IMR-90 (cell line): Measurements from ENCODE around the gene BTBD10. TPM values are rescaled to one million over a fixed set of nuclear protein-coding genes. Genes with fewer than 3 reads are reported as not detected.
A peak's percentile ranks its signal among the peaks of the same experiment; 100 is the strongest.

Experiments used
- ATAC-seq: fragments of 200-7000 bp; cut with Tn5 transposase; 2 replicates; pipeline ENCODE4 v1.9.1; 2020; ENCODE audit warnings: low read depth, mild to moderate bottlenecking, moderate library complexity
- BruUV-seq: library from RNA; stranded (reverse); fragments of 400-500 nt; replicated peaks from 2 replicates; lab custom pipeline; 2021; lab: Mats Ljungman, UMichigan
- CTCF ChIA-PET: fragments of 300-600 bp; formaldehyde crosslinking; extraction: SDS; loops from one replicate; lab custom pipeline; 2021; ENCODE audit warnings: antibody characterized with exemption; lab: Yijun Ruan, JAX
- POLR2A ChIA-PET: fragments of 300-600 bp; sonication (Branson Sonifier 250); formaldehyde crosslinking; loops from one replicate; lab custom pipeline; 2022; ENCODE audit warnings: antibody characterized with exemption; ENCODE audit not compliant: unreplicated experiment; lab: Charles Lee
- DNase-seq: peaks from one replicate; pipeline ENCODE4 v3.0.0; 2013
- H2AFZ ChIP-seq: replicated peaks from 2 replicates; pipeline ENCODE3; 2013; ENCODE audit warnings: low read length, mild to moderate bottlenecking; ENCODE audit not compliant: poor library complexity
- H2AK5ac ChIP-seq: 2 replicates; pipeline ENCODE4 v1.6.1; 2013; ENCODE audit warnings: low read depth, low read length, inconsistent platforms
- H2AK9ac ChIP-seq: replicated peaks from 2 replicates; pipeline ENCODE3; 2013; ENCODE audit warnings: mild to moderate bottlenecking, low read depth, low read length, moderate library complexity; ENCODE audit not compliant: poor library complexity
- H2BK120ac ChIP-seq: 2 replicates; pipeline ENCODE4 v1.6.1; 2013; ENCODE audit warnings: low read depth, low read length, inconsistent platforms
- H2BK15ac ChIP-seq: 3 replicates; pipeline ENCODE4 v1.6.1; 2013; ENCODE audit warnings: low read depth, low read length, inconsistent platforms
- H2BK20ac ChIP-seq: 2 replicates; pipeline ENCODE4 v1.6.1; 2013; ENCODE audit warnings: low read depth, mild to moderate bottlenecking, inconsistent platforms, low read length, moderate library complexity
- H2BK5ac ChIP-seq: 2 replicates; pipeline ENCODE4 v1.6.1; 2013; ENCODE audit warnings: mild to moderate bottlenecking, low read depth, low read length, inconsistent platforms; ENCODE audit not compliant: poor library complexity, severe bottlenecking
- H3K14ac ChIP-seq: replicated peaks from 2 replicates; pipeline ENCODE4 v1.6.1; 2013; ENCODE audit warnings: low read depth, low read length, inconsistent platforms
- H3K18ac ChIP-seq: 2 replicates; pipeline ENCODE4 v1.6.1; 2013; ENCODE audit warnings: low read depth, low read length, control low read depth
- H3K23ac ChIP-seq: 2 replicates; pipeline ENCODE4 v1.6.1; 2013; ENCODE audit warnings: low read depth, low read length, inconsistent platforms
- H3K27ac ChIP-seq: 2 replicates; pipeline ENCODE4 v1.5.1; 2013; ENCODE audit warnings: mild to moderate bottlenecking, control low read depth, low read length; ENCODE audit not compliant: insufficient read depth
- H3K27me3 ChIP-seq: 2 replicates; pipeline ENCODE4 v1.6.1; 2013; ENCODE audit warnings: low read length; ENCODE audit not compliant: control insufficient read depth, insufficient read depth
- H3K36me3 ChIP-seq: 2 replicates; pipeline ENCODE4 v1.6.1; 2013; ENCODE audit warnings: low read length, mixed read lengths; ENCODE audit not compliant: control insufficient read depth, insufficient read depth
- H3K4ac ChIP-seq: 2 replicates; pipeline ENCODE4 v1.6.1; 2013; ENCODE audit warnings: low read depth, low read length, inconsistent platforms
- H3K4me1 ChIP-seq: 2 replicates; pipeline ENCODE4 v1.6.1; 2013; ENCODE audit warnings: low read length, mixed read lengths; ENCODE audit not compliant: control insufficient read depth, insufficient read depth
- H3K4me2 ChIP-seq: 2 replicates; pipeline ENCODE4 v1.6.1; 2013; ENCODE audit warnings: low read depth, mild to moderate bottlenecking, control low read depth, low read length, moderate library complexity
- H3K4me3 ChIP-seq: 2 replicates; pipeline ENCODE4 v1.5.1; 2013; ENCODE audit warnings: low read depth, mild to moderate bottlenecking, control low read depth, low read length, moderate library complexity; ENCODE audit not compliant: insufficient read depth
- H3K56ac ChIP-seq: 2 replicates; pipeline ENCODE4 v1.6.1; 2013; ENCODE audit warnings: low read length, inconsistent platforms; ENCODE audit not compliant: insufficient read depth; ENCODE audit errors: extremely low read depth
- H3K79me1 ChIP-seq, 2 experiments: 2 replicates each; pipeline ENCODE4 v1.6.1; 2013; ENCODE audit warnings: low read length in 2 of 2, inconsistent platforms in 1 of 2, low read depth in 1 of 2
- H3K9ac ChIP-seq: 2 replicates; pipeline ENCODE4 v1.6.1; 2013; ENCODE audit warnings: low read depth, low read length, control low read depth
- H3K9me1 ChIP-seq: 2 replicates; pipeline ENCODE4 v1.6.1; 2013; ENCODE audit warnings: low read length, inconsistent platforms; ENCODE audit not compliant: insufficient read depth
- H3K9me3 ChIP-seq: 2 replicates; pipeline ENCODE4 v1.6.1; 2013; ENCODE audit warnings: low read length; ENCODE audit not compliant: control insufficient read depth, insufficient read depth
- H4K20me1 ChIP-seq: 2 replicates; pipeline ENCODE4 v1.6.1; 2013; ENCODE audit warnings: low read length, inconsistent platforms; ENCODE audit not compliant: insufficient read depth
- H4K5ac ChIP-seq: 2 replicates; pipeline ENCODE4 v1.6.1; 2013; ENCODE audit warnings: mild to moderate bottlenecking, low read depth, low read length, control low read depth
- H4K8ac ChIP-seq, 2 experiments: 2 replicates each; pipeline ENCODE4 v1.6.1; 2013; ENCODE audit warnings: low read depth in 2 of 2, low read length in 2 of 2, control low read depth in 1 of 2, inconsistent platforms in 1 of 2
- H4K91ac ChIP-seq: 2 replicates; pipeline ENCODE4 v1.6.1; 2013; ENCODE audit warnings: low read depth, low read length, inconsistent platforms; ENCODE audit not compliant: insufficient read depth
- CHD1 ChIP-seq: IDR thresholded peaks from 2 replicates; pipeline ENCODE4 v1.6.1; 2012; ENCODE audit warnings: low read depth, low read length, improper control_type of control experiment
- WGBS, 2 experiments: methylation state at CpG; one replicate each; pipeline versions ENCODE4 v1.1.5 to v1.1.7; 2013; ENCODE audit warnings: missing lambda C conversion rate in 2 of 2; ENCODE audit not compliant: insufficient read length in 1 of 2; ENCODE audit errors: extremely low coverage in 2 of 2; 5-methylcytosine and 5-hydroxymethylcytosine counted together
- dilution Hi-C: fragments of 300-500 bp; cut with HindIII; formaldehyde crosslinking; loops from one replicate; pipeline ENCODE4 v1.14.3; 2018; ENCODE audit warnings: low sequenced_read_pairs; ENCODE audit not compliant: unreplicated experiment
- in situ Hi-C: fragments of 300-500 bp; cut with MboI; formaldehyde crosslinking; loops from 3 replicates; pipeline ENCODE4 v1.14.3; 2019; ENCODE audit warnings: low sequenced_read_pairs, inconsistent platforms, mixed read lengths
- intact Hi-C: fragments of 100-400 bp; cut with micrococcal nuclease; formaldehyde crosslinking; loops from 2 replicates; pipeline ENCODE4 v1.10.0; 2022
- polyA plus RNA-seq, 3 experiments: library from polyadenylated mRNA; depleted of rRNA; stranded (reverse); fragments of >200 nt; gene quantifications; 2 replicates each; pipeline ENCODE4 v1.2.3, GENCODE V29; 2012; ENCODE audit warnings: low replicate concordance in 1 of 3
- total RNA-seq: library from RNA; depleted of rRNA; stranded (reverse); fragments of >200 nt; gene quantifications from 2 replicates; pipeline ENCODE4 v1.2.3, GENCODE V29; 2012
- TF ChIP-seq, protein P1 (sequence below): conservative IDR thresholded peaks from 2 replicates; pipeline ENCODE4 v1.5.1; 2012; ENCODE audit warnings: mild to moderate bottlenecking, low read depth, low read length, improper control_type of control experiment

The BTBD10 gene
- total and polyA plus RNA-seq, 2 of the 4 experiments (the other 2 are of a cell fraction) = 32.5 to 59.9 TPM

DNA sequence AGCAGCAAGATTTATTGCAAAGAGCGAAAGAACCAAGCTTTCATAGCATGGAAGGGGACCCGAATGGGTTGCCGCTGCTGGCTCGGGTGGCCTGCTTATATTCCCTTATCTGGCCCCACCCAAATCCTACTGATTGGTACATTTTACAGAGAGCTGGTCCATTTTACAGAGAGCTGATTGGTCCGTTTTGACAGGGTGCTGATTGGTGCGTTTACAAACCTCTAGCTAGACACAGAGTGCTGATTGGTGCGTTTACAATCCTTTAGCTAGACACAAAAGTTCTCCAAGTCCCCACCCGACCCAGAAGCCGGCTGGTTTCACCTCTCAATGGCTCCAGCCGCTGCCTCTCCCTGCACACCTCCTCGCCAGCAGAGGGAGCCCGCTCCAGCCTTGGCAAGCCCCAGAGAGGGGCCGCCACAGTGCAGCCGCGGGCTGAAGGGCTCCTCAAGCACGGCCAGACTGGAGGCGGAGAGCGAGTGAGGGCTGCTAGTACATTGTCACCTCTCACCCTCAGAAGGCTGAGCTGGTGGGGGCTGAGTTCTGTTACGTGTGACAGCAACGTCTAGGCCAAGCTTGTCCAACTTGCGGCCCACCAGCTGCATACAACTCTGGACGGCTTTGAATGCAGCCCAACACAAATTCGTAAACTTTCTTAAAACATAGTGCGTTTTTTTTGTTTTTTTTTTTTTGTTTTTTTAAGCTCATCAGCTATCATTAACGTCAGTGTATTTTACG, 24.1 kb upstream of the BTBD10 start:
- Histone ChIP-seq H2BK5ac (no peak overlapping the region), H3K36me3 (no peaks in the 10 kb centered on the region), H2AK5ac (no peak overlapping the region), H2AK9ac (no peak overlapping the region), H3K27ac (no peak overlapping the region), H3K9me1 (no peaks in the 10 kb centered on the region), H3K4me1 (no peaks in the 10 kb centered on the region), H3K14ac (no peak overlapping the region), H3K79me1 (no peaks in the 10 kb centered on the region), H4K8ac (no peak overlapping the region), H3K4ac (no peak overlapping the region), H2BK120ac (no peak overlapping the region), H2BK20ac (no peak overlapping the region), H4K91ac (no peak overlapping the region), H3K9ac (no peak overlapping the region), H3K9me3 (no peaks in the 10 kb centered on the region), H3K4me2 (peak overlapping the region; percentile 70), H3K56ac (no peak overlapping the region), H3K4me3 (peak overlapping the region; percentile 27; the same call in 1 of the 2 replicates), H2AFZ (peak overlapping the region; percentile 86), H4K20me1 (no peaks in the 10 kb centered on the region), H4K5ac (no peak overlapping the region), H3K23ac (no peak overlapping the region), H2BK15ac (no peak overlapping the region), H3K18ac (no peak overlapping the region), H3K27me3 (no peaks in the 10 kb centered on the region)
- ChIA-PET POLR2A (no interaction called here), CTCF (interaction anchor here (0.6 to 1.0 kb wide), 4 partner anchors 21 to 540 kb away, joined by 3 read pairs; no protein-coding TSS in a partner anchor)
- TF ChIP-seq, protein P1, sequence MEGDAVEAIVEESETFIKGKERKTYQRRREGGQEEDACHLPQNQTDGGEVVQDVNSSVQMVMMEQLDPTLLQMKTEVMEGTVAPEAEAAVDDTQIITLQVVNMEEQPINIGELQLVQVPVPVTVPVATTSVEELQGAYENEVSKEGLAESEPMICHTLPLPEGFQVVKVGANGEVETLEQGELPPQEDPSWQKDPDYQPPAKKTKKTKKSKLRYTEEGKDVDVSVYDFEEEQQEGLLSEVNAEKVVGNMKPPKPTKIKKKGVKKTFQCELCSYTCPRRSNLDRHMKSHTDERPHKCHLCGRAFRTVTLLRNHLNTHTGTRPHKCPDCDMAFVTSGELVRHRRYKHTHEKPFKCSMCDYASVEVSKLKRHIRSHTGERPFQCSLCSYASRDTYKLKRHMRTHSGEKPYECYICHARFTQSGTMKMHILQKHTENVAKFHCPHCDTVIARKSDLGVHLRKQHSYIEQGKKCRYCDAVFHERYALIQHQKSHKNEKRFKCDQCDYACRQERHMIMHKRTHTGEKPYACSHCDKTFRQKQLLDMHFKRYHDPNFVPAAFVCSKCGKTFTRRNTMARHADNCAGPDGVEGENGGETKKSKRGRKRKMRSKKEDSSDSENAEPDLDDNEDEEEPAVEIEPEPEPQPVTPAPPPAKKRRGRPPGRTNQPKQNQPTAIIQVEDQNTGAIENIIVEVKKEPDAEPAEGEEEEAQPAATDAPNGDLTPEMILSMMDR = peak; percentile 29
- no peak for TF ChIP-seq CHD1
- no peak for DNase-seq
- ATAC-seq = peak; percentile 82
- dilution Hi-C loops = no loop called here
- in situ Hi-C loops = no loop called here
- no TSS peak for BruUV-seq
- intact Hi-C loops = loop anchor here (2.0 kb wide), 1 partner anchor 466 kb away; no protein-coding TSS in a partner anchor
- WGBS, 2 experiments = 19% methylated on average over 3 of the region's 26 CpGs; no CpG with 5 or more reads in 1 of the 2 experiments
